Epithelial cell of esophagus (primary cell): ENCODE measurements around the gene SNX7.

Source experiments
- DNase-seq: peaks from one replicate; pipeline ENCODE4 v3.0.0; 2010; ENCODE audit warnings: low read depth
- H3K4me3 ChIP-seq: 2 replicates; pipeline ENCODE4 v1.5.1; 2011; ENCODE audit warnings: mild to moderate bottlenecking, low read length, control low read depth
- CTCF ChIP-seq: IDR thresholded peaks from 2 replicates; pipeline ENCODE4 v1.5.1; 2011; ENCODE audit warnings: low read depth, mild to moderate bottlenecking, low read length, control low read depth, inconsistent platforms; ENCODE audit not compliant: insufficient read depth; ENCODE audit errors: missing control alignments

SNX7 gene

GRCh38 chr1:98674075-98674781 is 12.7 kb downstream of the SNX7 start:
- no peak overlapping the region for H3K4me3 ChIP-seq
- peak; percentile 21 for DNase-seq
- no peak for TF ChIP-seq CTCF

DNA sequence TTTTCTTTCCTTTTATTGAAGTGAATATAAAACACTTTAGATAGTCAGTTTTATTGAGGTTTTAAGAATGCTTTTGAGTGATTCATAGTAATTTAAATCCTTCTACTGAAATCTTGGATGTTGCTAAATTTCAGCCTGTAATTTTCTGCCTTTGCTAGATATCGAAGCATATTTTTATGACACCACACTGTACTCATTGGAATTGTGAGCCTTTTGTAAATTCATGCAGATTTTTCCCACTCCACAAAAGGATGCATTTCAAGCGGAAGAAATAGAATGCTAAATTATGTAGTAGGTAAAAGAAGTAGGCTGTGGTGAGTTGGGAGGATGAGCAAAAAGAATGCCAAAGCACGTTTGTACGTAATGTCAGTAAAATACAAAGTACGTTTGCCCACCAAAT is 13.8 kb downstream of the SNX7 start:
- no peak for DNase-seq
- TF ChIP-seq CTCF = no peak
- no peak overlapping the region for H3K4me3 ChIP-seq

DNA sequence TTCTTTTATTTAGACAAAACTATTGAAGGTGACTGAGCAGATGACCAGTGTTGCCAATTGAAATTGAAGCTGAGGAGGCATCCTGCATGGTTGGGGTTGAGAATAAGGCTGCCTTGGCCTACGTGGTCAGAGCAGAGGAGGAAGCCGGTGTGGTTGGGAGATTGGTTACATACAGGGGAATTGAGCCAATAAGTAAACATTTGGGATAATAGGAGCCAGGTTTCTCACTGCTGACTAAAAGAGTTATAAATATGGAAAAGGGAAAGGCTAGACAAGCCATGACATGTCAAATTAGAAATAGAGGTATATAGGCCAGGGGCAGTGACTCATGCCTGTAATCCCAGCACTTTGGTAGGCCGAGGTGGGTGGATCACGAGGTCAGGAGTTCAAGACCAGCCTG is 15.8 kb downstream of the SNX7 start:
- TF ChIP-seq CTCF = no peak
- DNase-seq = peak; percentile 89
- no peak overlapping the region for H3K4me3 ChIP-seq

GRCh38 chr1:98681812-98682211 is 20.3 kb downstream of the SNX7 start:
- H3K4me3 ChIP-seq = no peak overlapping the region
- no peak for TF ChIP-seq CTCF
- no peak for DNase-seq

DNA sequence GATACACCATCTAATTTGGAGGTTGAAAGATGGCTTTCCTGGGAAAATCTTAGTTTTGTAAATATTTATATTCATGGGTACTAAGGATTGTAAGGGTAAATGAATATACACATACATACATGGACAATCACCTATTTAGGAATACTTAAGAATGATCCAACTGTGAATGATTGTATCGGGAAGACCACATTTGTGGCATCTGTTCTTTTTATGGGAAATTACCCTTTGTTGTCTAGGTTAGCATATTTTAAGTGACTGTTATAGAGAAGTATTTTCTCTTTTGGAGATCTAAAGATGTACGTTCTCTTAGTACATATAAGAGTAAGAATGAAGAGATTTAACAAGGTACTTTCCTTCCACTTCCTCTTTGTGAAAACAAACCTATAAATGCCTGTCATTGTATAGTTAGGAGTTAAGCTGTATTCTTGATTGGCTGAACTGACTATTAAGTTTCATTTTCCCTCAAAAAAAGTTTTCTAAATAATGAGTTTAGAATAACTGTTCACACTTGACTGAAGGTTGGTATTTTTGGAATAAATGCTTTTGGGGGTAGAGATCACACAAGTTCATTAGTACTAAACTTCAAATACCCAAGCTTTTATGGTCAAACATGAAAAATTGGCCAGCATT is 26.7 kb downstream of the SNX7 start:
- no peak for DNase-seq
- no peak overlapping the region for H3K4me3 ChIP-seq
- TF ChIP-seq CTCF = no peak

GRCh38 chr1:98690576-98690975 is 29.1 kb downstream of the SNX7 start:
- no peak overlapping the region for H3K4me3 ChIP-seq
- TF ChIP-seq CTCF = no peak
- no peak for DNase-seq

DNA sequence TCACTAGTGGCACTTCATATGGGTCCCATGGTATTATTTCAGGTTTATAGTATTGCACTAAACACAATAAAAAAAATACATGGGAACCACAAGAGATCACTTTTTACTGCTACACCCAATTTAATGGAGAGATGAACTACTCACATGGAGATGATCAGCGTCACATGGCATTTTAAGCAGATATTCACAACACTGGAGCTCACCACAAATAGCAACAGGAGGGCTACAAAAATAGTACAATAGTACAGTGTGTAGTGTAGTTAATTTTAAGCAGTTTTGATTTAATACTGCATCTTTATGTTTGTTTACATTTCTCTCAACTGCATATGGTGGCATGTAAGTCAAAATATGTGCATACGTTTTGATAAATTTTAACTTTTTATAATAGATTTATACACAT is 31.0 kb downstream of the SNX7 start:
- H3K4me3 ChIP-seq = no peak overlapping the region
- no peak for TF ChIP-seq CTCF
- DNase-seq = no peak
